C4-2B (cell line): ENCODE measurements around the gene SLFN12.
"Not testable (repeated sequence)": the region's sequence is repeated elsewhere in the genome, so short reads cannot be mapped to it uniquely, and the experiment has no call there.

ENCODE experiments used
- H3K27ac ChIP-seq: fragments of 450-650 bp; 2 replicates; pipeline ENCODE4 v1.5.1; 2017
- ZFX ChIP-seq: fragments of 450-650 bp; IDR thresholded peaks from 2 replicates; pipeline ENCODE4 v1.6.1; 2017
- TF ChIP-seq, protein P1 (sequence below): fragments of 450-650 bp; conservative IDR thresholded peaks from 2 replicates; pipeline ENCODE4 v1.5.1; 2017; ENCODE audit warnings: mild to moderate bottlenecking

The SLFN12 gene

DNA sequence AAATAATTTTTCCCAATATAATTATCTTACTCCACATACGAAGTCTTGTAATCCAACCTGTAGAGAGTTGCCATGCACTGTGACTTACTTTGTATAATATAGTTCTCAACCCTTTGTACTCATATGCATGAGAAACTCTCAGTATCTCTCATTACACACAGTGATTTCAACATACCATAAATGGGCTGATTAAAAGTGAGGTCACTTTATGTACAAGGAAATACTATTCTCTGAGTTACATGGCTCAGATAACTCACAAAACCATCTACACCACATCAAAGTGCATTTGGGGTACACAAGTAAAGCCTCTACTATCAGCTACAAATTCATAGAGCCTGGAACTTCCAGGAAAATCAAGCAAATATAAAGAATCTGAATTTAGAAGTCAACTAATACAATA lies 27.9 kb downstream of the SLFN12 start:
- H3K27ac ChIP-seq = no peak overlapping the region
- TF ChIP-seq ZFX = no peak
- TF ChIP-seq, protein P1, sequence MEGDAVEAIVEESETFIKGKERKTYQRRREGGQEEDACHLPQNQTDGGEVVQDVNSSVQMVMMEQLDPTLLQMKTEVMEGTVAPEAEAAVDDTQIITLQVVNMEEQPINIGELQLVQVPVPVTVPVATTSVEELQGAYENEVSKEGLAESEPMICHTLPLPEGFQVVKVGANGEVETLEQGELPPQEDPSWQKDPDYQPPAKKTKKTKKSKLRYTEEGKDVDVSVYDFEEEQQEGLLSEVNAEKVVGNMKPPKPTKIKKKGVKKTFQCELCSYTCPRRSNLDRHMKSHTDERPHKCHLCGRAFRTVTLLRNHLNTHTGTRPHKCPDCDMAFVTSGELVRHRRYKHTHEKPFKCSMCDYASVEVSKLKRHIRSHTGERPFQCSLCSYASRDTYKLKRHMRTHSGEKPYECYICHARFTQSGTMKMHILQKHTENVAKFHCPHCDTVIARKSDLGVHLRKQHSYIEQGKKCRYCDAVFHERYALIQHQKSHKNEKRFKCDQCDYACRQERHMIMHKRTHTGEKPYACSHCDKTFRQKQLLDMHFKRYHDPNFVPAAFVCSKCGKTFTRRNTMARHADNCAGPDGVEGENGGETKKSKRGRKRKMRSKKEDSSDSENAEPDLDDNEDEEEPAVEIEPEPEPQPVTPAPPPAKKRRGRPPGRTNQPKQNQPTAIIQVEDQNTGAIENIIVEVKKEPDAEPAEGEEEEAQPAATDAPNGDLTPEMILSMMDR = no peak

DNA sequence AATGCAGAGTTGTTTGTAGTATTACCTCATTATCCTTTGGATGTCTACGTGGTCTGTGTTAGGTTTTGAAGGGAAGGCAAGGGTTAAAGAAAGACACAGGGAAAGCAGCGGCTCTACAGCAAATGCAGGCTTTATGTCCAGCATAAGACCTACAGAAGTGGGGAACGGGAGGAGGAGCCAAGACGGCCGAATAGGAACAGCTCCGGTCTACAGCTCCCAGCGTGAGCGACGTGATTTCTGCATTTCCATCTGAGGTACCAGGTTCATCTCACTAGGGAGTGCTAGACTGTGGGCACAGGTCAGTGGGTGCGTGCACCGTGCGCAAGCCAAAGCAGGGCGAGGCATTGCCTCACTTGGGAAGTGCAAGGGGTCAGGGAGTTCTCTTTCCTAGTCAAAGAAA lies 38.5 kb downstream of the SLFN12 start:
- H3K27ac ChIP-seq = not testable (repeated sequence)

DNA sequence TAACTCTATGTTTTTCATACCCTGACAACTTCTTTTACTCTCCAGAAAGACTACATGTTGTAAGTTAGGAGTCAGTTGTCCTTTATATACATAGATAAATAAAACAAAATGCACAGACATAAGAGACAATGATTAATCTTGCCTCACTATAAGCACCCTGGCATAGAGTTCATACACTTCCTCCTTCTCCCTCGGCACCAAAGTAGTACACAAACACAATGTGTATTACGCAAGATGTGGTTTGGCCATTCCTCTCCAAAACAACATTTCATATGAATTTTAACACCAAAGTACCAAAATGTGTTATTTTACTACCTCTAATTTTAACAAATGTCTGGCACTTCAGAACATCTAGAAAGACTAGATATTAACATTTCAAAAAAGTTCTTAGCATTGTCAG lies 41.6 kb downstream of the SLFN12 start:
- TF ChIP-seq ZFX = no peak
- TF ChIP-seq, protein P1 = no peak
- no peak overlapping the region for H3K27ac ChIP-seq

DNA sequence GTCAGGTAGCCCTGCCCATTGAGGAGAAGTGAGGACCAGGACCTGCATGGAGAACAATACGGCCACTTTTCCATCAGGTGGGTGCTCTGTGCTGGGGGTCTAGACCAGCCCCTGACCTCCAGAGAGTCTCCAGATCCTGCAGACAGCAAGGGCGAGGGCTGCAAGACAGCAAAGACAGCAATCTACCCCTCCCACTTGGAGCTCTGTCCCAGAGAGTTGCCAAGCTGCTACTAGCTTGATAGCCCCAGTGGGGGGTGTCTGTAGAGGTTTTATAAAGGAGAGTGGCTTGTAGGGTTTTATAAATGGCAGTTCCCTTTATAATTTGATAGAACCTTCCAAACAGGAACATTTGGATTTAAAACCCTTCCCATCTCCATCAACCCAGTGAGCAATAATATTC lies 42.1 kb downstream of the SLFN12 start:
- TF ChIP-seq, protein P1 = no peak
- no peak for TF ChIP-seq ZFX
- no peak overlapping the region for H3K27ac ChIP-seq

DNA sequence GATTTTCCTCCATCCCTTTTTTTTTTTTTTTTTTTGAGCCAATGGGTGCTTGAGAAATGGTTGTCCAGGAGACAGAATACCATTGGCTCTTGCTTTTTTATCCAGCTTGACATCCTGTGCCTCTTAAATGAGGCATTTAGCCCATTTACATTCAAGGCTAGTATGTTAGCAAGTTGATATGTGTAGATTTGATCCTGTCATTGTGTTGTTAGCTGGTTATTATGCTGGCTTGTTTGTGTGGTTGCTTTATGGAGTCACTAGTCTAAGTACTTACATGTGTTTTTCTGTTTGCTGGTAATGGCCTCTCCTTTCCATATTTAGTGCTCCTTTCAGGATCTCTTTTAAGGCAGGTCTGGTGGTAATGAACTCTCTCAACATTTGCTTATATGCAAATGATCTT lies 44.8 kb downstream of the SLFN12 start:
- no peak overlapping the region for H3K27ac ChIP-seq
- no peak for TF ChIP-seq ZFX
- TF ChIP-seq, protein P1 = no peak

DNA sequence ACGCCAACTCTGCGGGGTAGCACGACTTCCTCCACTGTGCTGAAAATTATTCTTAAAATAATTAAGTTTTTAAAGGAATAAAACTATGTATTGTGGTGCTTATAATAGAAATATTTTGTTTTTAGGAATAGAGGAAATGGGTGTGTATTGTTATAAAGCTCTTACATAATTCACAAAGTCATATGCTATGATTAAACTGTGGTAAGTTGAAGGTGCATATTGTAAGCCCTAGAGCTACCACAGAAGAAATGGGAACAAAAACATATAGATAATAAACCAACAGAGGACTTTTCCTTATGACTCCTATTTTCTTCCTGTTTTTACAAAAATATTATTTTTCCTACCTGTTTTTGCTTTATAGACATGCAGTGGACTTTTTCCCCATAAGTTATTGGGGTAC lies 54.6 kb downstream of the SLFN12 start:
- H3K27ac ChIP-seq = no peak overlapping the region
- TF ChIP-seq, protein P1 = no peak
- TF ChIP-seq ZFX = no peak

DNA sequence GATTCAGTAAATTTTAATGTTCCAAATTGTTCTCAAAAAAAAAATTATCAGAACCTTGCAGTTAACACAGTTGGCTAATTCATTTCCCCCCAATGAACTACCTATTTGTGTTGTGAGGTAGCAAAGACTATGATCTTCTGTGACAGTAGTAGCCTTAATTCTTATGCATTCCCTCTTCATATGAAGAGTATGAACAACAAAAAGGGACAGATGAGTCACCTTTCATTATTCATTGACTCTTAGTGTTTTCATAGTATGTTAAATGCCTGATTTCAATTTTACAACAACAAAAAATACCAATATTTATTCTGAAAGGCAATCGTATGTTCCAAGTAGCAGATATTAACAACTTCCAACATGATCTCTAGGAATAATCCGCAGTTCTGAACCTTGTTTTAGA lies 55.2 kb downstream of the SLFN12 start:
- no peak overlapping the region for H3K27ac ChIP-seq

DNA sequence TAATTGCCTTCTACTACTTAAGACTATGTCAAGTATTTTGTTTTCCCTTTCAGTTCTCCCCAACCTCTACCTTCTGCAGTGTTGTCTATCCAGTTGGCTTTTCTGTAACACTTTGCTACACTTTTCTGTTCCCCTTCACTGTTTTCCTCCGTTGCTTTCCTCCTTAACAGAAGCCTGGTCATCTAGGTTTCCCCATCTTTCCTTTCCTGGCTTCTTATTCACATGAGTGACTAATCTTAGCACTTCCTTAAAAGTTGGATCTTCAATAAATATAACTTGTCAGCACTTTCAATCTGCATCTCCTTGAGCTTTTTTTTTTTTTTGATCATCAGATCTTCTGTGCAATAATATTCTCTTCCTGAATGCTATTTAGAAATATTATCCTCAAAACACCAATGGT lies 56.1 kb downstream of the SLFN12 start:
- H3K27ac ChIP-seq = no peak overlapping the region
- TF ChIP-seq, protein P1 = no peak
- no peak for TF ChIP-seq ZFX

More for the DNA sequence above, 55.2 kb downstream of the SLFN12 start:
- TF ChIP-seq ZFX = no peak
- TF ChIP-seq, protein P1 = no peak
